HG03354 (cell line): Measurements from ENCODE around the gene CTCFL.

ENCODE experiments used
- ATAC-seq: cut with Tn5 transposase; IDR thresholded peaks from one replicate; pipeline ENCODE4 v1.9.1; 2021; ENCODE audit warnings: mild to moderate bottlenecking; ENCODE audit not compliant: unreplicated experiment, poor library complexity, severe bottlenecking

Gene CTCFL

DNA sequence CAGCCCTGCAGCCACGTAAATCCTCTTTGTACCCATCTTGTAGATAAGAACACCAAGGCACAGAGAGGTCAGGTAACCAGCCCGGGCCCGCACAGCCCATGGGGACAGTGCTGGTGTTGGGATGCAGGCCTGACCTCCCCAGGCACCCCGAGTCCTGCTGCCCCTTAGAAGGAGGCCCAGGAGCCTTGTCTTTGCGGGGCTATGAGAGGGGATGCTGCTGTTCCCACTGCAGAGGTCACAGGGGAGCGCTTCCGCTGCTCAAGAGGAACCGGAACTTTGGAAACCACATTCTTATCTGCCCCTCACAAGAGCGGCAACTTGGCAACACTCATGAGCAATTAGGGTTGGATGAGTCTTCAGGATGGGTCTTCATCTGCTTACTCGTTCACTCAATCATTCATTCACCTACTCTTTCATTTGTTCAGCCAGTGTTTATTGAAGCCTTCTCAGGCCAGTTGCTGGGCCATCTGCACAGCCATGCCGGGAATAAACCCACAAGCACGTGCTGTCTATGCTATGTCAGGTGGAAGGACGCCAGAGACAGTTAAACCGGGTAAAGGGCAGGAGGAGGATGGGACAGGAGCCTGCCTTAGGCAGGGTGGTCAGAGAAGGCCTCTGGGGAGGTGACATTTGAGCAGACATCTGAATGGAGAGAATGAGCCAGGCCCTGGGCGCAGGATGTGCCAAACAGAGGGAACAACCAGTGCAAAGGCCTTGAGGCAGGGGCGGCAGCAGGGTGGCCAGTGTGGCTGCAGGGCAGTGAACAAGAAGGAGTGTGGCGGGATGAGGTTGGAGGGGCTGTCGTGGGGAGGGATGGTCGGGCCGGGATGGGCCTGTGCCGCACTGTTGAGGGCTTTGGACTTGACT is 72.9 kb downstream of the CTCFL start:
- ATAC-seq: peak; percentile 32

DNA sequence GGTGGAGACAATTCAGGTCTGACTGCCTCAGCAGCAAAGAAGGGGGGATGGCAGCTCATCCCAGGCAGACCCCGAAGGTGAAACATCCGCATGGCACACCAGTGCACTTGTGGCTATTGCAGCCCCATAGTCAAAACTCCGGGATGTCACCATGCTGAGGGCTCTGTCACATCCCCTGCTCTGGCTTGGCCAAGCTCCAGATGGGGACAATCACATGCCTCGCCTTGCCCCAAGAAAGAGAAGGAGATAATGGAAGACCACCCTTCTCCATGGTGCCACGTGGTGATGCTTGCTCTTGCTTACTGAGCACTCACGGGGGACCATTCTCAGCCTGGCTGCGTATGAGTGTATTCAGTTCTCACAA is 73.5 kb downstream of the CTCFL start:
- ATAC-seq: no peak

DNA sequence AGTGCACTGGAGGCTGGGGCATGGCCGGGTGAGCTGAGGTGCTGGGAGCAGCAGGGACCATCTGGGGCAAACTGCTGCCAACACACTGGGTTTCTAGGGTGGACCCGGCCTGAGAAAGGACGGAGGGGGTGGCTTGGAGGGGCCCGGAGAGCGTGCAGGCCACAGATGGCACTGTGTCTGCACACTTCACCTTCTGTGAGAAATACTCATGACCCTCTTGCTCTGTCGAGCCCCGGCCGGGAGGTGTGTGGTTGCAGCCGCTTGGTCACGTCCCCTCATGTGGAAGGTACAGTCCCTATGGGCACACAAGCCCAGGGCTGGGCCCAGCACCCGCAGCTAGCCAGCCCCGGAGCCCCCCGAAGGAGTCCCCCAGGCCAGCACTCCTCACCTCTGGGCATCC is 74.0 kb downstream of the CTCFL start:
- peak; percentile 39 for ATAC-seq

DNA sequence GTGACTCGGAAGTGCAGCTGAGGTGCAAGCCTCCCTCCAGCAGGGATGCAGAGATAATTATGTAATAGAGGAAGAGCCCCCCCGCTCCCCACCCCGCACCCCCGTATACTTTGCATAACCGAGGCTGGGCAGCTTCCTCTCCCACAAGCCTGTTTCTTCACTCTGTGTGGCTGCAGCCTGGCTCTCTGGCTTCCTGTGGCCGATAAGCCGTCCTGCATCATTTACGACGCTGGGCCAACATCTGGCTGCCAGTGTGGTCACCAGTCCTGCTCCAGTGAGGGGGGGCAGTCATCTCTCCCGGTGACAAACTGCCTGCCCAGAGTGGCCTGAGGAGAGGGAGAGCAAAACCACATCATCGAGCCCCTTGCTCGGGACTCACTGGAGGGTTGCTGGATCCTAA is 74.5 kb downstream of the CTCFL start:
- ATAC-seq: peak; percentile 88

DNA sequence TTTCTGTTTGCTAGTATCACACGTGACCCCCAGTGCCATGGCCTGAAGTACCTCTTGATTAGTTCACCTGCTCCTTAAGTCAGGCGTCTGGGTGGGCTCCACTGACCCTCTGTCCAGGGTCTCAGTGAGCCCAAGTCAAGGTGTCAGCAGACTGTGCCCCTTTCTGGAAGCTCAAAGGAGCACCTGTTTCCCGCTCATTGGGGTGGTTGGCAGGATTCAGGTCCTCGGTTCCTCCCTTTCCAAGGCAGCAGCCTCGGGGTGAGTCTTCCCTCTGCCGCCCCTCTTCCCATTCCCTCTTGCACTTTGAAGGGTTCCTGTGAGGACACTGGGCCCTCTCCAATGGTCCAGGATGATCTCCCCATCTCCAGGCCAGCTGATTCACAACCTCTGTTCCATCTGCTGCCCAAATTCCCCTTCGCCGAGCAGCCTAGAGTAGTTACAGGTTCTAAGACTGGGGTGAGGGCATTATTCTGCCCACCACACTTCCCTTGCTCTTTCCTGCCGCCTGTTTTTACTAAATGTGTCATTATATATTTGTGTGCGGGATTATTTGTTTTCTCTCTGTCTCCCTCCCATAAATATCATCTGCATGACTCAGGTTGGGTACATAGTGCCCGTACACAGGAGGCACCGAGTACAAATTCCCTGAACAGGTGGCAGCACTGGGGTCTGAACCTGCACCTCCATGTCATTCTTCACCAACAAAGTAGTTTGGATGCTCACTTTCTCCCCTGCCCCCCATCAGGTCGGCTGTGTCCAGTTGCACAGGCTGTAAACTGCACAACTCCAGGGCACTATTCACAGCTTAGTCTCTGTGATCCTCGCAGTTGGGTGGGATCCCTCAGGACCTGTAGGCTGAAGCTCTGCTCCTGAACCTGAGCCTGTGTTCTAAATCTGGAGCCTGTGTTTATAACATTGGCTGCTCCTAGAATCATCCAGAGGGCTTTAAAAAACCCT is 75.3 kb downstream of the CTCFL start:
- peak; percentile 3 for ATAC-seq

DNA sequence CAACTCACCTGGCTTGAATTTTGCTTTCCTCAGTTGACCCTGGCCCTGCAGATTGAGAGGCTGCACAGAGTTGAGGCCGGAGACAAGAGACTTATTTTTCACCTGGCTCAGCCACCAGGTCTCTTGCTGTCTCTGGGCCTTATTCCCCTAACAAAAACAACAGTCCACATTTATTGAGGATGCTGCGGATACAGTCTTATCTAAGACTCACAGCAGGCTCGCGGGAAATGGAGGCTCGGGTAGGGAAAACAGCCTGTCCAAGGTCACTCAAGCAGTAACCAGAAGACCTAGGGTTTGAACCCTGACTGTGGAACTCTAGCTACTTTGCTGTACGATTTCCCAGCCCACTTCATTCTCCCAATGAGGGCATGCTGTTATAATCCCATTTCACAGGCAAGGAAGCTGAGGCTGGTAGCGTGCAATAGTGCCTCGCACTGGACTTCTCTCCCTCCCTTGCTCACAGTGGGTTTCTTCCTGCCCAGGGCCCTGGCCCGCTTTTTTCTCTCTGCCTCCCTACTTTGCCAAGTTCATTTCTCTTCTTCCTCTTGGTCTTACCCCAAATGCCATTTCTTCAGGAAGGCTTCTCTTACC is 76.1 kb downstream of the CTCFL start:
- ATAC-seq: no peak
